Keratinocyte (primary cell): ENCODE measurements around the gene KCNH6. TPM values are rescaled to one million over a fixed set of nuclear protein-coding genes. Genes with fewer than 3 reads are reported as not detected.

Experiments used
- DNase-seq: peaks from one replicate; pipeline ENCODE4 v3.0.0-alpha.2; 2011; ENCODE audit warnings: low read depth, missing footprints, low spot score
- FAIRE-seq: peaks from 2 replicates; lab custom pipeline; 2011; peaks lifted over from hg19 to GRCh38; lab: Jason Lieb, UNC
- H2AFZ ChIP-seq: 2 replicates; pipeline ENCODE4 v1.6.0; 2012; ENCODE audit warnings: low read length, control low read depth, inconsistent platforms; ENCODE audit not compliant: control insufficient read depth
- H3K27ac ChIP-seq: 2 replicates; pipeline ENCODE4 v1.5.1; 2011; ENCODE audit warnings: low read length; ENCODE audit not compliant: control insufficient read depth, insufficient read depth
- H3K27me3 ChIP-seq: 3 replicates; pipeline ENCODE4 v1.6.0; 2011; ENCODE audit warnings: low read length; ENCODE audit not compliant: control insufficient read depth, insufficient read depth; ENCODE audit errors: extremely low read depth
- H3K36me3 ChIP-seq, 2 experiments: 2 replicates in 1 of 2; 3 replicates in 1 of 2; pipeline ENCODE4 v1.5.1; 2011; ENCODE audit warnings: low read length in 2 of 2, mild to moderate bottlenecking in 1 of 2; ENCODE audit not compliant: control insufficient read depth in 2 of 2, insufficient read depth in 2 of 2; ENCODE audit errors: extremely low read depth in 1 of 2
- H3K4me1 ChIP-seq: 3 replicates; pipeline ENCODE4 v1.5.1; 2011; ENCODE audit warnings: low read length; ENCODE audit not compliant: control insufficient read depth, insufficient read depth; ENCODE audit errors: extremely low read depth
- H3K4me2 ChIP-seq: 3 replicates; pipeline ENCODE4 v1.6.0; 2011; ENCODE audit warnings: low read depth, low read length; ENCODE audit not compliant: control insufficient read depth, insufficient read depth; ENCODE audit errors: extremely low read depth
- H3K4me3 ChIP-seq, 3 experiments: fragments of 200-600 bp in 1 of 3; sonication (generic) in 1 of 3; 2 replicates in 2 of 3; 3 replicates in 1 of 3; pipeline ENCODE4 v1.5.1; 2011 to 2016; ENCODE audit warnings: low read length in 3 of 3, mild to moderate bottlenecking in 3 of 3, control low read depth in 2 of 3, inconsistent platforms in 1 of 3, low read depth in 1 of 3, mixed read lengths in 1 of 3, mixed run types in 1 of 3, moderate library complexity in 1 of 3; ENCODE audit not compliant: control insufficient read depth in 2 of 3, insufficient read depth in 2 of 3; ENCODE audit errors: extremely low read depth in 1 of 3
- H3K79me2 ChIP-seq: 2 replicates; pipeline ENCODE4 v1.6.0; 2012; ENCODE audit warnings: low read length; ENCODE audit not compliant: control insufficient read depth, insufficient read depth
- H3K9ac ChIP-seq: 3 replicates; pipeline ENCODE4 v1.6.0; 2011; ENCODE audit warnings: low read length; ENCODE audit not compliant: control insufficient read depth, insufficient read depth; ENCODE audit errors: extremely low read depth
- H3K9me1 ChIP-seq: 3 replicates; pipeline ENCODE4 v1.6.0; 2011; ENCODE audit warnings: low read length; ENCODE audit not compliant: control insufficient read depth, insufficient read depth; ENCODE audit errors: extremely low read depth
- H3K9me3 ChIP-seq: 2 replicates; pipeline ENCODE4 v1.5.1; 2012; ENCODE audit warnings: low read depth, low read length; ENCODE audit not compliant: control insufficient read depth
- H4K20me1 ChIP-seq: 3 replicates; pipeline ENCODE4 v1.6.0; 2011; ENCODE audit warnings: low read length; ENCODE audit not compliant: control insufficient read depth, insufficient read depth; ENCODE audit errors: extremely low read depth
- CTCF ChIP-seq, 3 experiments: IDR thresholded peaks in 1 of 3; conservative IDR thresholded peaks in 1 of 3; optimal IDR thresholded peaks in 1 of 3; 2 replicates in 2 of 3; 3 replicates in 1 of 3; pipeline versions ENCODE3 to v1.5.1; 2011; ENCODE audit warnings: low read length in 3 of 3, mild to moderate bottlenecking in 3 of 3, moderate library complexity in 2 of 3, control low read depth in 1 of 3, inconsistent platforms in 1 of 3; ENCODE audit not compliant: insufficient read depth in 2 of 3; ENCODE audit errors: extremely low read depth in 1 of 3
- EZH2 ChIP-seq: IDR thresholded peaks from one replicate; pipeline ENCODE4 v1.6.1; 2012; ENCODE audit warnings: inconsistent platforms, mild to moderate bottlenecking, low read length, moderate library complexity
- dilution Hi-C: fragments of 300-500 bp; cut with MboI; formaldehyde crosslinking; loops from one replicate; pipeline ENCODE4 v1.7.0; 2020; ENCODE audit warnings: low sequenced_read_pairs; ENCODE audit not compliant: extremely low pct_ligation_motif_present
- polyA plus RNA-seq, 5 experiments: library from polyadenylated mRNA; depleted of rRNA in 3 of 5; stranded (reverse) in 3 of 5; stranded (forward) in 1 of 5; unstranded in 1 of 5; fragments of >200 nt; gene quantifications; 1 replicate in 1 of 5; 2 replicates in 3 of 5; 3 replicates in 1 of 5; pipeline versions ENCODE4 v1.2.1 to v1.2.3, GENCODE V29; 2011 to 2012; ENCODE audit warnings: missing spikeins in 2 of 5, low read depth in 1 of 5, low replicate concordance in 1 of 5

KCNH6 gene
- polyA plus RNA-seq, 1 donor (not counting 4 experiments of a cell fraction or from before 2014, with no cell fraction given): not detected

DNA sequence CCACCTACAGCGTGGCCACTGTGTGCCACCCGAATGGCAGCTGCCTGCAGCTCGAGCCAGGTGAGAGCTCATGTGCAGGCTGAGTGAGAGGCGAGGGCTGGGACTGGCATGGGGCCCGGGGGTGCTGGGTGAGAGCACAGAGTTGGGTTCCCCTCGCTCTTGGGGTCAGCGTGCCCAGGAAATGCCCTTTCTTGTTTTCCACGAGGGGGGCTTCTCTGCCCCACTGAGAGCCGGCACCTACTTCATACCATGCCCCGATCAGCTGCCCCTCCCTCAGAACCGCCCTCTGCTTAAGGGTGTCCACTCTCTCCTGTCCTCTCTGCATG lies 36.2 kb upstream of the KCNH6 start:
- H4K20me1 ChIP-seq: no peaks in the 10 kb centered on the region
- no peak overlapping the region for H3K4me3 ChIP-seq
- no peaks in the 10 kb centered on the region for H3K9me3 ChIP-seq
- H3K27me3 ChIP-seq: peaks cover 20% of the 10 kb centered on the region
- H3K36me3 ChIP-seq: no peaks in the 10 kb centered on the region
- dilution Hi-C loops: no loop called here
- H3K27ac ChIP-seq: no peak overlapping the region
- no peak overlapping the region for H3K9ac ChIP-seq
- TF ChIP-seq CTCF (optimal IDR thresholded peaks at IDR 0.05 in 1 of 3, IDR thresholded peaks at IDR 0.05 in 1 of 3, conservative IDR thresholded peaks at IDR 0.05 in 1 of 3; ENCODE audit: extremely low read depth in 1 of 3, insufficient read depth in 2 of 3, low read length in 3 of 3): no peak
- no peak for TF ChIP-seq EZH2
- H3K4me2 ChIP-seq: no peak overlapping the region
- no peaks in the 10 kb centered on the region for H3K4me1 ChIP-seq
- no peak overlapping the region for H2AFZ ChIP-seq
- H3K79me2 ChIP-seq: no peaks in the 10 kb centered on the region
- no peaks in the 10 kb centered on the region for H3K9me1 ChIP-seq
- DNase-seq (no peak), FAIRE-seq (no peak)

GRCh38 chr17:63488851-63489250 lies 34.3 kb upstream of the KCNH6 start:
- DNase-seq: no peak
- H3K4me3 ChIP-seq: no peak overlapping the region
- no peak for FAIRE-seq

More at GRCh38 chr17:63488851-63489250, 34.3 kb upstream of the KCNH6 start:
- peaks cover 23% of the 10 kb centered on the region for H3K27me3 ChIP-seq
- H3K9me1 ChIP-seq: no peaks in the 10 kb centered on the region
- dilution Hi-C loops: no loop called here
- H4K20me1 ChIP-seq: no peaks in the 10 kb centered on the region
- no peaks in the 10 kb centered on the region for H3K4me1 ChIP-seq
- TF ChIP-seq EZH2 (no peak), CTCF (optimal IDR thresholded peaks at IDR 0.05 in 1 of 3, IDR thresholded peaks at IDR 0.05 in 1 of 3, conservative IDR thresholded peaks at IDR 0.05 in 1 of 3; ENCODE audit: extremely low read depth in 1 of 3, insufficient read depth in 2 of 3, low read length in 3 of 3) (no peak)
- no peaks in the 10 kb centered on the region for H3K36me3 ChIP-seq
- no peaks in the 10 kb centered on the region for H3K79me2 ChIP-seq
- no peak overlapping the region for H3K27ac ChIP-seq
- no peak overlapping the region for H3K4me2 ChIP-seq
- H3K9ac ChIP-seq: no peak overlapping the region
- H3K9me3 ChIP-seq: no peaks in the 10 kb centered on the region
- no peak overlapping the region for H2AFZ ChIP-seq
